Hindlimb muscle (tissue), 1 donor: ENCODE measurements around the gene PNPLA2. TPM values are rescaled to one million over a fixed set of nuclear protein-coding genes. Genes with fewer than 3 reads are reported as not detected.

Source experiments
- DNase-seq: peaks from one replicate; pipeline ENCODE4 v3.0.0-alpha.2; 2013
- polyA plus RNA-seq: library from polyadenylated mRNA; unstranded; fragments of 120-200 nt; gene quantifications from one replicate; pipeline ENCODE4 v1.2.1, GENCODE V29; 2013; ENCODE audit not compliant: insufficient read length

The PNPLA2 gene
- polyA plus RNA-seq, 1 donor, result 47.9 TPM

GRCh38 chr11:786235-787083, 32.3 kb upstream of the PNPLA2 start:
- DNase-seq, result no peak

- no peak for DNase-seq
These were observed 31.5 kb upstream of the PNPLA2 start for GRCh38 chr11:787084-787675.

- DNase-seq, result no peak
These were observed 30.6 kb upstream of the PNPLA2 start for GRCh38 chr11:788009-788640.

DNA sequence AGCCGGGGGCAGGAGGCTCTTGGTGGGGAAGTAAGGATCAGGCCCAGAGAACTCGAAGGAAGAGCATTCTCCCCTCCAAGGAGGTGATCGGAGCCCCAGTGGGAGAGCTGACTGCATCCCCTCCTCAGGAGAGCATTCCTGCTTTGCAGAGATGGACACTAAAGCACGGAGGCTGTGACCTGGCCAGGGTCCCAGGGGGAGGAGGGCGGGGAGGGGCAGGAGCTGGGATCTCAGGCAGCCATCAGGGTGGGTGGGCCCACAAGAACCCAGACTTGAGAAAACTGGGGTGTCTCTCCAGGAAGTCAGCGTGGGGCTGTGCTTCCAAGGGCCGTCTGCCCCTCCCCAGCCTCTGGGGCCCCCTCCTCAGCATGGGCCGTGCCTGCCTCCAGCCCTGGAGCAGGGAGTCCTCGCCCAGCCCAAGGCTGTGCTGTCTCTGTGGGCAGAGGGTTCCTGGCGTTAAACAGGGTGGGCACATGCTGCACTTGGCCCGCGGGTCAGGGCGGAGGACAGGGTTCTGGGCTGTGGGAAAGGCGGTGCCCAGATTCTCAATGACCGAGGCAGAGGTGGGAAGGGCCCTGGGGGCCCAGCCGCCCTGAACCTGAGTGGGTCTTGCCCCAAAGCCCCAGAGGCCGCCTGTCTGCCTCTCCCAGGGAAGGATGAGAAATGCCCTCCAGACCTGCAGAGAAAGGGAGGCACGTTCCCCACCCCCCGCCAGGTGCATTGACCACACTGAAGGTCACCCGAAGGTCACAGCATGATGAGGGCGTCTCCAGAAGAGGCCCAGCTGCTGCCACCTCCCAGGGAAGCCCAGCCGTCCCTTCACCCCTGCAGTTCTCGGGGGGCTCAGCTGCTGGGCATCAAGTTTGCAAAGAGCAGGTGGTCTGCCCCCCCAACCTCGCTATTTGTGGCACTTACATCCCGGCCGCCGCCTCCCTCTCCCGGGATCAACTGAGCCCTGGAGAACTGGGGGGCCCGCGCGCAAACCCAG, 29.5 kb upstream of the PNPLA2 start:
- no peak for DNase-seq

- no peak for DNase-seq
These were observed 28.8 kb upstream of the PNPLA2 start, which contains the start of gene CEND1 for GRCh38 chr11:789943-790342. TSS of gene CEND1 (minus strand) at chr11:790090. CDS start at chr11:788576, 1,514 bp downstream.

- no peak for DNase-seq
These were observed 27.8 kb upstream of the PNPLA2 start for GRCh38 chr11:790721-791564.

DNA sequence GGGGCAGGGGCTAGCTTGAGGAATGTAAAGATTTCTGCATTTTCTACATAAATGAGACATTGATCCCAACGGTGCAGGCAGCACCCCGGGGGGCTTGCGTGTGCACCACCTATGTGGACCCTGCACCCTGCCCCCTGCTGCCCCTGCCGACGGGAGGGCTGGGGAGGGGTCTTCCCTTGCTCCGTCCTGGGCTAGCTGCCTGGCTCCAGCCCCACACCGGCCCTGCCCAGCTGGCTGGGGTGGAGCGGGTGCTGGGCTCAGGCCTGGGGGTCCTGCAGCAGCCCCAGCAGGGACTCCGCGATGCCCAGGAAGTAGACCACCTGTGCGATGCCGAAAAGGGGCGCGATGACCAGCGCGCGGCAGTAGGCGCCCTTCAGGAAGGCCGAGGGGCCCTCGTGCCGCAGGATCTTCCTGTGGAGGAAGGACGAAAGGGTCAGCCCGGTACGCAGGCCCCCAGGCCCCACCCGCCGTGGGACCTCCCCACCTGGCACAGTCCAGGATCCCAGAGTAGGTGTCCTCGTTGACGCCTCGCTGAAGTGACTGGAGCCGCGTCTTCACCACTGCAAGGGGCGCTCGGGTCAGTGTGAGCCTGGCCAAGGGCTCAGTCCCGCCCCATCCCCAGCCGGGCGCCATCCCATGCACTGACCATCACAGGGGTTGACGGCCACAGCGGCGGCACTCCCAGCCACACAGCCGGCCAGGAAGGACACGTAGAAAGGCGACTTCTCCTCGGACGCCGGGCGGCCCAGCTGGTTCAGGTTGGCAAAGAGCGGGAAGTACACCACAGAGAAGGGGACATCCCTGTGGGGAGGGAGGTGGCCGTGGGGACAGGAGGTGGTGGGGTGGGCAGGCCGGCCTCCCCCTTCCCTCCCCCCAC, 26.8 kb upstream of the PNPLA2 start:
- no peak for DNase-seq

DNA sequence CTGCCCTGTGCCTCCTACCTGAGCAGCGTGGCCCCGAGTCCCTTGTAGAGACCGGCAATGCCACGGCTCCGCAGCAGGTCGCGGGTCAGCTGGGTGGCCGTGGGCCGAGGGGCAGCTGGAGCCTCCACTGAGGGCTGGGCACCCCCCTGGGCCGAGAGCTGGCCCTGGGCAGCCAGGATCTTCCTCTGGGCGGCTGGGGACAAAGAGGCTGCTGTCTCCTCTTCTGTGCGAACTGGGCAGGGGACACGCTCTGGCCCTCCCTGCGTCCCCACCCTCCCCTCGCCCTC, 26.2 kb upstream of the PNPLA2 start:
- DNase-seq, result no peak

DNA sequence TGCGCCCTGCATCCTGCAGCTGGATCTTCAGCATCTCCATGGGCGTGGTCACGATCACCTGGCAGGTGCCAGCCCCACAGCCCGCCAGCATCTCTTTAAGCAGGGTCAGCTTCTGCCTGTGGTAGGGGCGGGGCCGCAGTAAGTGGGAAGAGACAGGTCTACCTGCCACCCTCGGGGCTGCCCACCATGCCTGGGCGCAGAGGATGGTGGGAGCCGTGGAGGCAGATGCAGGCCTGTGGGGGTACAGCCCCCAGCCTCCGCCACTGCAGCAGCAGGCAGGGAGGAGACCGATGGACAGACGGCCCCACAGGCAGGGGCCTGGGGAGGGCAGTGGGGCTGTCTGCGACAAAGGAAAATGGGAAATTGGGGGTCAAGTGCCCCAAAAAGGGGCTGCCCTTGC, 25.8 kb upstream of the PNPLA2 start:
- DNase-seq, result no peak

GRCh38 chr11:793556-793955, 25.2 kb upstream of the PNPLA2 start:
- no peak for DNase-seq

- DNase-seq, result no peak
These were observed 24.5 kb upstream of the PNPLA2 start for GRCh38 chr11:794013-794765.

DNA sequence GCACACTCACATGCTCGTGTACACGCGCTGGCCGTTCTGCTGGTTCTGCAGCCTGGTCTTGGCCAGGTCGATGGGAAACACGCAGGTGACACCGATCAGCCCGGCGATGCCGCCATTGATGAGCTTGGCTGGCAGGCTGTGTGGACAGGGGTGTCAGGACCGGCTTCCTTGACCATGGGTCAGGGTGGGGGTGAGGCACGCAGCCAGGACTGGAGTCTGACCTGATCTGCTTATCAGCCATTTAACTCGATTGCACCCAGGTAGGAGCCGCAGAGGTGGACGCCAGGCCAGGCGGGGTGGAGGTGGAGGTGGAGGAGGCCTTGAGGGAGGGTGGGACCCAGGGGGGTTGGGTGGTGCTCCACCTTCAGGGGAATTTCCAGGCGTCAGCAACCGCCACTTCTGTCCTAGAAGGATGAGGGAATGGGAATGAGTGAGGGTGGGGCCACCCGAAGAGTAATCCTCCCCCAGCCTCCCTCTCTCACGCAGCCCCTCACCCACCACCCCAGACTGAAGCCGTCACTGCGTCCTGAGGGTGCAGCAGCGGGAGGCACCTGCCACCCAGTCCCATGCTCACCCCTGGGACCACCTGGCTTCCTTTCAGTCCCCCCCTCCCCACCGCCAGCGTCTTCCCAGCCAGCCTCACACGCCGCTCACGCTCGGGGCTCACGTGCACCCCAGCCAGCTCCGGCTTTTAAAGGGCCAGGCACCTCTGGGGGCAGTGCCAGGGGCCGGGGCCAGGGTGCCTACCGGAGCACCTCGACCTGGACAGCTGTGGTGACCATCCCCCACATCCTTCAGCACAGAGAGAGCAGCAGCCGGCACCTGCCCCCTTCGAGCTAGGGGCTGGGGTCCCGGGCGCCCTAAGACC, 23.7 kb upstream of the PNPLA2 start:
- no peak for DNase-seq

- DNase-seq, result peak; percentile 78
These were observed 22.8 kb upstream of the PNPLA2 start for GRCh38 chr11:795634-796564.

GRCh38 chr11:796565-797295, 22.0 kb upstream of the PNPLA2 start:
- no peak for DNase-seq

DNA sequence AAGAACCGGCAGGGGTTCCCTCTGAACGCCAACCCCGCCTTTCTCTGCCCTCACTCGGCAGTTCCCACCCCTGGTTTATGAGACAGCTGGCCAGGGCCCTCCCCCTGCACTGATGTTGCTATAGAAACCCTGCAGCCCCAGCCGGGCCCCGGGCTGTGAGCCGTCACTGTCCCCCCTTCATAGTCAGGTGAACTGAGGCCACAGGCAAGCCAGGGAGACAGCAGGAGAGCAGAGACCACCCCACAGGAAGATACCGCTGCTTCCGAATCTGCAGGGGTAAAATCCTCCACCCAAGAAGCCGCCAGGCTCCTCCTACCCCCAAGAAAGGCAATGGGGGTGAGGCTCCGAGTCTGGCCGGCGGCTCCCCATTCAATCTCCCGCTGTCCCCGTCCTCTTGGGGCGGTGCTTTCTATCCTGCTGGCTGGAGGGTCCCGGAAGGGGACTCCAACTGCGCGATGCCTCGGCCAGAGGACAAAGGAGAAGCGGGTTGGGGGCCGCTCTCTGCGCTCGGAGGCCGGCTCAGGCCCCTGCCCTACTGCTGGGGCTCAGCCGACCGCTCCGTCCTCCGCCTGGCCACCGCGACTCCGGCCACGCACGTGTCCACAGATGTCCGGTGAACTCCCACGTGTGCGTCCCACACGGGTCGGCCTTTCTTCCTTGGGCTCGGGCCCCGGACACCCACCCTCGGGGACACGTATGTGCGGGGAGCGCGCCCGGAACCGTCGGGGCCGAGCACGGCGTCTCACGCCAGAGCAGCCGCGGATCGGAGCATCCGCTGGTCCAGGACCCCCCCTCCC, 21.2 kb upstream of the PNPLA2 start:
- peak; percentile 84 for DNase-seq

GRCh38 chr11:798093-798713, 20.5 kb upstream of the PNPLA2 start, which contains the start of gene SLC25A22:
TSS of gene SLC25A22 (minus strand) at chr11:798281. CDS start at chr11:795006, 3,275 bp downstream.
- peak; percentile 88 for DNase-seq
